ENCODE results near the gene MTLN. TPM values are rescaled to one million over a fixed set of nuclear protein-coding genes. Genes with fewer than 3 reads are reported as not detected.
"Not testable (repeated sequence)": the region's sequence is repeated elsewhere in the genome, so short reads cannot be mapped to it uniquely, and the experiment has no call there.

The MTLN gene
- total RNA-seq, 2 donors from 2014 or later, result 91.3 to 106 TPM

- Histone ChIP-seq H3K9me3 (no peaks in the 10 kb centered on the region), H3K27ac (peak within 1 kb of the TSS; percentile 1 to 27), H3K4me3 (peak within 1 kb of the TSS; percentile 80), H3K27me3 (replicated peaks; ENCODE audit: insufficient read depth) (no peaks in the 10 kb centered on the region), H3K4me1 (ENCODE audit: control insufficient read depth in 1 of 2, low read depth in 2 of 2) (peaks cover 5 to 17% of the 10 kb centered on the region in 2 donors), H3K36me3 (no peaks in the 10 kb centered on the region)
- no peak for TF ChIP-seq CTCF (IDR thresholded peaks at IDR 0.05)
- DNase-seq (ENCODE audit: low spot score), result peak; percentile 44
- peak; percentile 96 for ATAC-seq (ENCODE audit: insufficient number of reproducible peaks, low FRiP score, low read depth)
Observed at GRCh38 chr2:110204408-110205385, 7.7 kb downstream of the MTLN start, which contains the start of gene NPHP1. Gene NPHP1, minus strand, starts transcription at chr2:110205013. Its CDS starts 45 bp downstream, at chr2:110204968.

- no peak overlapping the region for H3K4me3 ChIP-seq
- H3K4me1 ChIP-seq (ENCODE audit: control insufficient read depth in 1 of 2, low read depth in 2 of 2), result no peaks in the 10 kb centered on the region
- H3K27me3 ChIP-seq (replicated peaks; ENCODE audit: insufficient read depth), result no peaks in the 10 kb centered on the region
- H3K27ac ChIP-seq, result no peak overlapping the region
- no peaks in the 10 kb centered on the region for H3K9me3 ChIP-seq
- no peak for TF ChIP-seq CTCF (IDR thresholded peaks at IDR 0.05)
- H3K36me3 ChIP-seq, result no peaks in the 10 kb centered on the region
- ATAC-seq (ENCODE audit: insufficient number of reproducible peaks, low FRiP score, low read depth), result no peak
- DNase-seq (ENCODE audit: low spot score), result no peak
Observed at GRCh38 chr2:110198016-110198415, 14.3 kb downstream of the MTLN start.

- DNase-seq (ENCODE audit: low spot score) (no peak), ATAC-seq (ENCODE audit: insufficient number of reproducible peaks, low FRiP score, low read depth) (no peak)
- Histone ChIP-seq H3K36me3 (no peaks in the 10 kb centered on the region), H3K9me3 (no peaks in the 10 kb centered on the region), H3K4me1 (ENCODE audit: control insufficient read depth in 1 of 2, low read depth in 2 of 2) (no peaks in the 10 kb centered on the region), H3K27ac (no peak overlapping the region), H3K27me3 (replicated peaks; ENCODE audit: insufficient read depth) (no peaks in the 10 kb centered on the region), H3K4me3 (no peak overlapping the region)
- TF ChIP-seq CTCF (IDR thresholded peaks at IDR 0.05), result no peak
Observed at GRCh38 chr2:110197452-110197851, 14.9 kb downstream of the MTLN start.

- H3K4me1 ChIP-seq (ENCODE audit: control insufficient read depth in 1 of 2, low read depth in 2 of 2); H3K27me3 ChIP-seq (replicated peaks; ENCODE audit: insufficient read depth); H3K36me3 ChIP-seq; H3K4me3 ChIP-seq; ATAC-seq (ENCODE audit: insufficient number of reproducible peaks, low FRiP score, low read depth); DNase-seq (ENCODE audit: low spot score); H3K27ac ChIP-seq; H3K9me3 ChIP-seq: not testable (repeated sequence)
Observed at GRCh38 chr2:110190169-110190568, 22.2 kb downstream of the MTLN start.

- ATAC-seq (ENCODE audit: insufficient number of reproducible peaks, low FRiP score, low read depth) (no peak), DNase-seq (ENCODE audit: low spot score) (no peak)
- Histone ChIP-seq H3K27ac (no peak overlapping the region), H3K4me3 (no peak overlapping the region), H3K36me3 (no peaks in the 10 kb centered on the region), H3K9me3 (no peaks in the 10 kb centered on the region), H3K4me1 (ENCODE audit: control insufficient read depth in 1 of 2, low read depth in 2 of 2) (no peaks in the 10 kb centered on the region), H3K27me3 (replicated peaks; ENCODE audit: insufficient read depth) (no peaks in the 10 kb centered on the region)
- no peak for TF ChIP-seq CTCF (IDR thresholded peaks at IDR 0.05)
Observed at GRCh38 chr2:110182449-110182848, 29.9 kb downstream of the MTLN start.

Data from thoracic aorta (tissue), 2 donors.